HG03060 (cell line): ENCODE results near the gene EPS8L3.
"Not testable (repeated sequence)": the region's sequence is repeated elsewhere in the genome, so short reads cannot be mapped to it uniquely, and the experiment has no call there.

ENCODE experiments used
- ATAC-seq: cut with Tn5 transposase; IDR thresholded peaks from one replicate; pipeline ENCODE4 v1.9.1; 2021; ENCODE audit warnings: low read depth, moderate number of reproducible peaks; ENCODE audit not compliant: unreplicated experiment

EPS8L3 gene

GRCh38 chr1:109750241-109750882 is 13.4 kb downstream of the EPS8L3 start:
- ATAC-seq: no peak

- no peak for ATAC-seq
These were observed 14.5 kb downstream of the EPS8L3 start for GRCh38 chr1:109749221-109749620.

DNA sequence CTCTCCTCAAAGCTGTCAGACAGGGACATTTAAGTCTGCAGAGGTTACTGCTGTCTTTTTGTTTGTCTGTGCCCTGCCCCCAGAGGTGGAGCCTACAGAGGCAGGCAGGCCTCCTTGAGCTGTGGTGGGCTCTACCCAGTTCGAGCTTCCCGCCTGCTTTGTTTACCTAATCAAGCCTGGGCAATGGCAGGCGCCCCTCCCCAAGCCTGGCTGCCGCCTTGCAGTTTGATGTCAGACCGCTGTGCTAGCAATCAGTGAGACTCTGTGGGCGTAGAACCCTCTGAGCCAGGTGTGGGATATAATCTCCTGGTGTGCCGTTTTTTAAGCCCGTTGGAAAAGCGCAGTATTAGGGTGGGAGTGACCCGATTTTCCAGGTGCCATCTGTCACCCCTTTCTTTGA is 15.4 kb downstream of the EPS8L3 start:
- ATAC-seq: not testable (repeated sequence)

- ATAC-seq: no peak
These were observed 22.9 kb downstream of the EPS8L3 start, which contains the start of gene GSTM3 for GRCh38 chr1:109740615-109741373. Gene GSTM3 (minus strand): TSS chr1:109741038. CDS start chr1:109740287, 751 bp downstream.

DNA sequence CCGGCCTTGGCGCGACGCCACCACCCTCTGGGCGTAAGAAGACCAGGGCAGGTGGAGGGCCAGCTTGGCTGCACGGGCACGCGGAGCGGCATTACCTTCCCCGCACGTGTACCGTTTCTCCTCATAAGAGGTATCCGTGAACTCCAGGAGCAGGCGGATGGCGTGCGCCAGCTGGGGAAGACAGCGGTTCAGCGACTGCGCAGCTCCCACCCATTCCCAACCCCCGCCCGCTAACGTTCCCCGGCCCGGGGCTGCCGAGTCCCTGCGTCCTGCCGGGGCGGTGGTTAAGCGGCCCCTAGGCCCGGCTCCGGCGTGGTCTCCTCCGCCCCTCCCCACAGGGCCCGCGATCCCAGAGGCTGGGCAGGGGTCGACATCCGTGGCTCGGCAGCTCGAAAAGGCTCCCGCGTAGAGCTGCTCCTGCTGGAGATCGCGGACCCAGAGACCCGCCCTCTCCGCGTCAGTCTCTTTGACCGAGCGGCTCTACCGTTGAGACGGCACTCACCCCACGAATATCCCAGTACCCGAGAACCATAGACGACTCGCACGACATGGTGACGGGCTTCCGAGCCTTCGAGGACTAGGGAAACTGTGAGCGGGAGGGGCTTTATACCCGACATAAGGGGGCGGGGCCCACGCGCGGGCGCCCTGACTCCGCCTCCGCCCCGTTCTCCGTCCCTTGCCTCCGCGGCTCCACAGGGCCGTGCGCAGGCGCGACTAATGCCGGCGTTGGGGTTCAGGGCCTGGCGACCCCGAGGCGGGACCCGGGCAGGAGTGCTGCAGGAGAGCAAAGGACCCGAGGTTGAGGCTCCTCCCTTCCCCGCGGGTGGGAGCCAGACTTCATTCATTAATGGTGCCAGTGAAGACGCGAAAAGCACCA is 23.7 kb downstream of the EPS8L3 start:
- ATAC-seq: no peak

GRCh38 chr1:109733236-109733870 is 30.4 kb downstream of the EPS8L3 start:
- no peak for ATAC-seq

DNA sequence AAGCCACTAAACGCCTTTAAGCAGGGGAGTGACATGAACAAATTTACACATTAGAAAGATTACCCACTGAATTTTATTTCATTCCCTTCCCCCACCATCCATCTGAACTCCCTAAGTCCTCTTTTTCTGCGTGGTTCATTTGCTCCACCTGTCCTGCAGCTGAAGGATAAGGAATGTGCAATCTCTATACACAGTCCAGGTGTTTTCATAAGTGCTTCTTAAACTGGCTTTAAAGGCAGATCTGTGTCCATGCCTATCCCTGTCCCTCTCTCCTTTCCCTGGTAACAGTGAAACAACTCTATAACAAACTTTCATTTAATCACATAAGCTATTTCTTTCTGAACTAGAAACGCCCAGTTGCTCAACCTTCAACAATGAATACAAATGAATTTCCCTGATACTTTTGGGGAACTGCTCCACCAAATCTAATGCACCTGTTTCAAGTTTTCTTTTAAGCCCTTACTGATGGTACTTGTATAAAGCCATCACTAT is 31.3 kb downstream of the EPS8L3 start:
- no peak for ATAC-seq

- ATAC-seq: no peak
These were observed 33.1 kb downstream of the EPS8L3 start for GRCh38 chr1:109730666-109731065.

- no peak for ATAC-seq
These were observed 34.9 kb downstream of the EPS8L3 start for GRCh38 chr1:109728870-109729269.

DNA sequence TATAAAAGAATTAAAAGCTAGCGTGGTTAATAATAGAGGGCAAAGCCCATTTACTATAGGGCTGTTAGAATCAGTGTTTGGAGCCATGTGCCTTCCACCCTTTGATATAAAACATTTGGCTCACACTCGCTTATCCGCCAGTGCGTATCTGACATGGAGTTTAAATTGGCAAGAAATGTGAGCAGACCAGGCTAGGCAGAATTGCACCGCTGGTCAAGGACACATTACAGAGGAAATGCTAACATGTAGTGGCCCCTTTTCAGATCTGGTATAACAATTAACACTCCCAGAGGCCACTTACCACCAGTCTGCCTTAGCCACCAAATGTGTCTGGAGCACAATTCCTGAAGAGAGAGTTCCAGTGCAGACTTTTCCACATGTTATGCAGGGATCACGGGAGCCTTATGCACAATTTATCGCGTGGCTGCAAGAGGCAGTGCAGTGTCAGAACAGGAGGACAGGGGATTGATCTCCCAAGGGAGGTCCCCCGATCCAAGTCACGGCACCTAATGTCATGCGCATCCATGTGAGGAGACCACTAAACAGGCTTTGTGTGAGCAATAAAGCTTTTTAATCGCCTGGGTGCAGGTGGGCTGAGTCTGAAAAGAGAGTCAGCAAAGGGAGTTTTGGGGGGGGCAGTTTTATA is 36.9 kb downstream of the EPS8L3 start:
- no peak for ATAC-seq

DNA sequence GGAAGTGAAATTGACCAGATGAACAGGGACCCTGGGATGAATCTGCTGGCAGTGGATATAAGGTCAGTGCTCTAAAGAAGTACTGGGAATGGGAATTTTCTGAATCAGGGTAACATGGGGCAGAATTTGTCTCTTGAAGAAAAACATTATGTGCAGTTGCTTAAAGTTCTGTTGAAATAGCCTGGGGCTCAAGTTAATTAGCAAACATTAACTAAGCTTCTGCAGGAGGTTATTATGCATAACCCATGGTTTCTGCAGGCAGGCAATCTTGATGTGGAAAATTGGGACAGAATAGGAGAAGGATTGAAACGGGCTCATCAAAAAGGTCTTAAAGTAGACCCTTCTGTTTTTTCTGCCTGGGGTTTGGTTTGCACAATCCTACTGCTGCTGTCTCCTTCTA is 37.7 kb downstream of the EPS8L3 start:
- no peak for ATAC-seq

DNA sequence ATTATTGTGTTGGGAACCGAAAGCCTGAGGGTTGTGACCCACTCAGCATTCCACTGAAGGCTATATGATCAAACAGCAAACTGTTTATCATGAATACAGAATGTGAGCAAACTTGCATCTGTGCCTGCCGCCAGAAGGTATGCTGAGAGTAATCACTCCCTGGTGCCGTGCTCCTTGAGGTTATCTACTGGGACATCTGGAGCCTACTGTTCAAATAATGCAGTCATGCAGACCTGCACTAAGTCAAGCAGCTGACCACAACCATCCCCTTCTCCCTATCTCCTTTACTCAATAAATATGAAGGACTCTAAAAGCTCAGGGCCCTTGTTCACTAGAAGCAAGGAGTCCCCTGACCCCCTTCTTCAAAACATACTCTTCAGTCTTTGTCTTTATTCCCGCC is 38.2 kb downstream of the EPS8L3 start:
- ATAC-seq: no peak

DNA sequence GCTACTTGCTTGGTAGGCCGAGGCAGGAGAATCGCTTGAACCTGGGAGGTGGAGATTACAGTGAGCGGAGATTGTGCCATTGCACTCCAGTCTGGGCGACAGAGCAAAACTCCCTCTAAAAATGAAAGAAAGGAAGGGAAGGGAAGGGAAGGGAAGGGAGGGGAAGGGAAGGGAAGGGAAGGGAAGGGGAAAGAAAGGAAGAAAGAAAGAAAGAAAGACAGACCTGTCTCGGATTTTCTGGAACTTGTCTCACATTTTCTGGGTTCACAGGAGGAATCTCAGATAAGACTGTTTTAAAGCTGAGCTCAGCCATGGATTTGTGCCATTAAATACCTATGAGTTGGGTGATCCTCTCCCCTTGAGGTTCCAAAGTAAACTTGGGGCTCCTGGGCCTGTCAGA is 38.8 kb downstream of the EPS8L3 start:
- no peak for ATAC-seq

DNA sequence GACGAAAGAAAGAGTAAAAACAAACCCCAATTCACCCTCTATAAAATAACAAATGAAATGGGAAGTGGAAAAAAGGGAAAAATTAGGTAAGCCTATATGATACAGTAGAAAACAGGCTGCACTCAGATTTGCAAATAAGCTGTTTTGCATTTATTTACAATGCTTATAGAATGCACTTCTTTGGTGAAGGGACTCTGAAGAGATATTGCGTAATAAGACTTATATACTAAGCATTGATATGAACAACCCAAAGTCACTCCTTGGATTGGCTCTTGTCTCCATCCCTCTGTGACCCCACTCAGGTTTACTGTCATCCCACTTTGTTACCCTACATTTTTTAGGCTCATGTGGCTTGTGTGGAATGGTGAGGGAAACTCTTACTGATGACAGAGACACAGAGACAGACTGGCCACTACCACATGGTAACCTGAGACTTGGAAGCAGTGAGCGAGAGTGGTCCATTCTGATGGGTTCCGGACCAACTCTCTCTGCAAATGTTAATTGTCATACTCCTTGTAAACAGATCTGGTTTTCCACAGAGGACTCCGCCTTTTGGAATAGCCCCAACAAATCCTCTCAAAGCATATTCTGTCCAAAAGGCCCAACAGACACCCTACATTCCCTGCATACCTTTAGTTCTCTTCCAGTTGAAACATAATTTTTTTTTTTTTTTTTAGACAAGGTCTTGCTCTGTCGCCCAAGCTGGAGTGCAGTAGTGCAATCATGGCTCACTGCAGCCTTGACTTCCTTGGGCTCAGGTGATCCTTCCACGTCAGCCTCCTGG is 40.6 kb downstream of the EPS8L3 start:
- ATAC-seq: no peak

- no peak for ATAC-seq
These were observed 41.8 kb downstream of the EPS8L3 start for GRCh38 chr1:109721971-109722370.

DNA sequence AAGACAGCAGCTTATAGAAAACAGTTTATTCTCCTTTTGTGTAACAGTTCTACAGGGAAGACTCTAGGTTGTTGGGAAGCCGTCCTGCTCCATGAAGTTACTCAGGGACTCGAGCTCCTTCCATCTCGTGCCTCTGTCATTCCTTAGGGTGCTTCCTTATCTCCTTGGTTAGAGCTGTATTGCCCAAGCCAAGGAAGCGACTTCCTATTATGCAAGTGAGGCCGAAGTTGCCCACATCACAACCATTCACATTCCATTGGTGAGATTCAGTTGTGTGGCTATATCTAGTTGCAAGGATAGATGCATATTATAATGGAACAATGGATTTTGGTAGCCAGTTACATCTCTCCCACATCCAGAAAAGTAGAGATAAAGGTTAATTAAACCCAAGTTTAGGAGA is 42.7 kb downstream of the EPS8L3 start:
- ATAC-seq: no peak

- peak; percentile 57 for ATAC-seq
These were observed 44.3 kb downstream of the EPS8L3 start for GRCh38 chr1:109719337-109719837.

GRCh38 chr1:109718495-109718894 is 45.2 kb downstream of the EPS8L3 start:
- no peak for ATAC-seq

- no peak for ATAC-seq
These were observed 46.0 kb downstream of the EPS8L3 start for GRCh38 chr1:109717729-109718128.
